Omental fat pad (tissue), 4 donors: ENCODE data around the gene GJA3. TPM values are rescaled to one million over a fixed set of nuclear protein-coding genes. Genes with fewer than 3 reads are reported as not detected.

Source experiments
- ATAC-seq: fragments of 150-250 bp; one replicate; pipeline ENCODE4 v1.9.1; 2016; ENCODE audit warnings: mild to moderate bottlenecking, moderate library complexity; ENCODE audit not compliant: low FRiP score
- DNase-seq: peaks from one replicate; pipeline ENCODE4 v3.0.0-alpha.2; 2019; ENCODE audit warnings: low spot score
- total RNA-seq, 4 donors: library from RNA; depleted of rRNA; stranded (reverse); fragments of >200 nt; gene quantifications; one replicate each; pipeline ENCODE4 v1.1.0, GENCODE V29; 2016
- TF ChIP-seq, protein P1 (sequence below), 3 donors: fragments of 450-650 bp; IDR thresholded peaks; one replicate each; pipeline ENCODE4 v1.5.1; 2016 to 2017; ENCODE audit warnings: antibody characterized with exemption in 3 of 3, mild to moderate bottlenecking in 3 of 3, moderate library complexity in 2 of 3

The GJA3 gene
- total RNA-seq, 4 donors from 2014 or later: 0.19 to 1.6 (median 0.60) TPM; not detected in 1

DNA sequence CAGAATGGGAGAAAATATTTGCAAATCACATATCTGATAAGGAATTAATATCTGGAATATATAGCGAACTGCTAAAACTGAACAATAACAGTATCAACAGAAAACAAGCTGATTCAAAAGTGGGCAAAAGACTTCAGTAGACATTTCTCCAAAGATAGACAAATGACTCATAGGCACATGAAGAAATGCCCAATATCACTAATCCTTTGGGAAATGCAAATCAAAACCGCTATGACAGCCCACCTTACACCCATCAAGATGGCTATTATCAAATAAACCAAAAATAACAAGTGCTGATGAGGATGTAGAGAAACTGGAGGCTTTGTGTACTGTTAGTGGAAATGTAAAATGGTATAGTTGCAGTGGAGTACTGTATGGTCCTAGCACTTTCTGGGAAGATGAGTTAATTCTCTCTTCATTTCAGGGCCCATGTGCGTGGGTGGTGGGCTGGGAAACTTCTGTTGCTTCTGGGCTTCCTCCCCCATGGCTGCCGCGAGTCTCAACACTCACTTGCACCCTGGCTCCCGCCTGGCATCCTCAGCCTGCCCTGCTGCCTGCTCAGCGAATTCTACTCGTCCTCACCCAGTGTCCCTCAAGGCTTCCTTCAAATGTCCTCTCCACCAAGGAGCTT is 12.4 kb upstream of the GJA3 start:
- ATAC-seq: no peak
- TF ChIP-seq, protein P1, sequence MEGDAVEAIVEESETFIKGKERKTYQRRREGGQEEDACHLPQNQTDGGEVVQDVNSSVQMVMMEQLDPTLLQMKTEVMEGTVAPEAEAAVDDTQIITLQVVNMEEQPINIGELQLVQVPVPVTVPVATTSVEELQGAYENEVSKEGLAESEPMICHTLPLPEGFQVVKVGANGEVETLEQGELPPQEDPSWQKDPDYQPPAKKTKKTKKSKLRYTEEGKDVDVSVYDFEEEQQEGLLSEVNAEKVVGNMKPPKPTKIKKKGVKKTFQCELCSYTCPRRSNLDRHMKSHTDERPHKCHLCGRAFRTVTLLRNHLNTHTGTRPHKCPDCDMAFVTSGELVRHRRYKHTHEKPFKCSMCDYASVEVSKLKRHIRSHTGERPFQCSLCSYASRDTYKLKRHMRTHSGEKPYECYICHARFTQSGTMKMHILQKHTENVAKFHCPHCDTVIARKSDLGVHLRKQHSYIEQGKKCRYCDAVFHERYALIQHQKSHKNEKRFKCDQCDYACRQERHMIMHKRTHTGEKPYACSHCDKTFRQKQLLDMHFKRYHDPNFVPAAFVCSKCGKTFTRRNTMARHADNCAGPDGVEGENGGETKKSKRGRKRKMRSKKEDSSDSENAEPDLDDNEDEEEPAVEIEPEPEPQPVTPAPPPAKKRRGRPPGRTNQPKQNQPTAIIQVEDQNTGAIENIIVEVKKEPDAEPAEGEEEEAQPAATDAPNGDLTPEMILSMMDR (IDR thresholded peaks at IDR 0.05): no peak
- no peak for DNase-seq

DNA sequence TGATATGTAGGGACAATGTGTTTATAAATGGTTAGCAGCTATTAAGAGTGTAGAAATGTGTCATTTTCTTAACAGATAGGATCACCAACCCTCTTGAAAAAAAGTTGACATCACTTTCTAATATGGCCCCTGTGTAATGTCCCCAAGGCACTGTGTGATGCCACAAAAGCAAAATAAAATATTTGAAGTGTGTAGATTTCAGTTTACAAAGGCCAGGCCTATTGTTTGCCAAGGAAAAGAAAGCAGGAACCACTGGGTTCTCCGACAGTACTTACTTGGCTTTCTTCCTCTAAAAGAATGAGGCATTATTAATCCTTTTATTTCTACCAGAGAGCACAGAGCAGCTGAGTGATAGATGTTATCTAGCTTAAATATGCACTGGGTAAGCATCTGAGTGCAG is 10.5 kb upstream of the GJA3 start:
- ATAC-seq (no peak), DNase-seq (no peak)
- TF ChIP-seq, protein P1 (IDR thresholded peaks at IDR 0.05): no peak

DNA sequence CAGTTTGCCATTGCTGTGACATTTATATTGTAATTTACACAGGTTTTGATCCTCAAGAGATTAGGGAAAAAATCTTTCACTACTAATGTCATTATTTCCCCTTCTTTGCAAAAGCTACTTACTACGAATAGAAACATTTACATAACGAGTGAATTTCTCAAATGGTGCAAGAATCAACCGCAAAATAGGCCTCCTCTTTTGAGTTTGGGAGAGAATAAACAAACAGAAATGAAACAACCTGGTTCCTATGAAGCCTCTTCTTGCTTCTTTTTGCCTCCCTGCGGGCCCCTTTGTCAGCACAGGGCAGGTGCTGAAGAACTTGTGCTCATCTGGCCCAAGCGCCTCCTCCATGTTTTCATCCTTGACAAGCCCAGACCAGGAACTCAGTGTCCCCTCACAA is 10.1 kb upstream of the GJA3 start:
- ATAC-seq: no peak
- no peak for DNase-seq
- TF ChIP-seq, protein P1 (IDR thresholded peaks at IDR 0.05): no peak

DNA sequence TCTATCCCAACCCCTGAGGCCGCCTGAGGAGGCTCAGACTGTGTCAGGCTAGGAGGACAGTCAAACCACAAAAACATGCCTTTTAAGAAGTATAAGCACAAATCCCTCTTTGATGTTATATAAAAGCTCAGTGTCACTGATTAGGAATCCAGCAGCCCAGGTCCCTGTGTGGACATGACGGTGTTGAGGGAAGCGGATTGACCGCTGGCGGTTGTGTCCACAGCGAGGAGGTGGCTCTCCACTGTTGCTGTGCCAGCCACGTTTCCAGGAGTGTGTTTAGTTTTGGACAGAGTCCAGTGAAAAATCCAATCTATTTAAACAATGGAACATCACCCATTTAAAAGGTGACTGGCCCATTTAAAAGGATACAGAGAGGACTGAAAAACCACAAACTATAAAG is 7.5 kb upstream of the GJA3 start:
- no peak for ATAC-seq
- DNase-seq: no peak
- TF ChIP-seq, protein P1 (IDR thresholded peaks at IDR 0.05): no peak

DNA sequence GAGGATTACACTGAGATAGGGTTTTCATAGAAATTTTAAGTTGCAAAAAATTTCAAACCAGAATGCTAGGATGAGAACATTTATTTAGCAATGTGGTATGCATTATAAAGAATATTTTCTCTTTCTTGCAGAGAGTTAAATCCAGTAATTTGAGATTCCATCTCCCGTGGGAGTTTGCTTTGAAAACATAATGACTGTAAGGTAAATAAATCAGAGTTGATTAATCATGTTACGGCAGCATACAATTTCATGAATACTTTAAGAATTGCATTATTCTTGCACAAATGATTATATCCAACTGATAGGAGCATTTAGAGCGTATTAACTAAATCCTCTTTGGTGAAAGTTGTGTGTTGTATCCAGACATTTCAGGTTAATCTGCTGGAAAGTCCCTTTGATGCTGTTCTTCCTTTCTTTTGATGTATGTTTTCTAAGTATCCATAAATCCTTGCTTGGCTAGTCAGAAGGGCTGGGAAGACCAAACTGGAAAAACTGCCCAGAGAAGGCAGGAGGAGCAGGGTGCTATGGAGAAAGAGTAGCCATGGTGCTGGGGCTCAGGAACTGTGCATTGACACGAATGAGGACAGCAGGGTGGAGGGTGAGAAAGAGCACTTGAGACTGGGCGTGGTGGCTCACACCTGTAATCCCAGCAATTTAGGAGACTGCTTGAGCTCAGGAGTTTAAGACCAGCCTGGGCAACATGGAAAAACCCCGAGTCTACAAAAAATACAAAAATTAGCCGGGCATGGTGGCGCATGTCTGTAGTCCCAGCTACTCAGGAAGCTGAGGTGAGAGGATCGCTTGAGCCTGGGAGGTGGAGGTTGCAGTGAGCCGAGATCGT is 4.8 kb upstream of the GJA3 start:
- ATAC-seq (no peak), DNase-seq (no peak)
- TF ChIP-seq, protein P1 (IDR thresholded peaks at IDR 0.05): no peak

DNA sequence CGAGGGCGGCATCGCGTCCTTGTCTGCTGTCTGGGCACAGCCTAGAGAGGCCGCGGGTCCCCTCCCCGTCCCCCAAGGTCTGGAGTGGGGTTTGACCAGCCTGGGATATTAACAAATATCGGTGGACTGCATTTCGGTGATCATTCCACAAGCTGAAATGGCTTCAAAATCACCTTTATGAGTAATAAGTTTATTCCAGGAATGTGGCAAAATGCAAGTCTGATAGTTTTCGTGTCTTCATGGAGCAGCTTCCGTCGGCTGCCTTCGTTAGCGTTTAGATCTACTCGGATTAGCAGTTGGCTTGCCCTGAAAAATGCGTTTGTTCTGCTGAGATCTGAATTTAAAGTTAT is 1.1 kb upstream of the GJA3 start:
- ATAC-seq (no peak), DNase-seq (no peak)
- TF ChIP-seq, protein P1 (IDR thresholded peaks at IDR 0.05): no peak
